ENCODE results near the gene DPYSL4.

DNA sequence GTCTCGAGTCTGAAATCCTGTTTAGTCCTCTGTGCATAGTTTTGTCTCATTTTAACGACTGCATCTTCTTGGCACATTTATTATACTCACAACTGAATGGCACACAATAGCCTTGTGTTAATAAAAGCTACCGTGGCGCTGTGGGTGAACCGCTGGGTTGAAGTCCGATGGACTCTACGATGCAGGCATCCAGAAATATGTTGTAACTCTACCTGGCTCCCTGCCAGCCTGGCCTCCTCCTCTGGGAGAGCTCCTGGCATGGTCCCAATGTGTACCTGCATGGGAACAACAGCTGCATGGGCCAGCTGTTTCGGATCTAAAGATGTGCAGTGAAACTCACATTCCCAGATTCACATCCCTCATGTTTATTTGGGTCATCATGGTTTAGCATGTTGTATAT is 3.7 kb upstream of the DPYSL4 start:
- TF ChIP-seq CTCF (IDR thresholded peaks at IDR 0.05; ENCODE audit: low read length), result no peak
- no peak for TF ChIP-seq EZH2 (IDR thresholded peaks at IDR 0.05; ENCODE audit: borderline replicate concordance, low read length)

All from OCI-LY1 (cell line).